Glomerular visceral epithelial cell (primary cell): Measurements from ENCODE around the gene GDF11.

Experiments
- DNase-seq: peaks from one replicate; pipeline ENCODE4 v3.0.0-alpha.2; 2016; ENCODE audit errors: extremely low spot score

Gene GDF11

DNA sequence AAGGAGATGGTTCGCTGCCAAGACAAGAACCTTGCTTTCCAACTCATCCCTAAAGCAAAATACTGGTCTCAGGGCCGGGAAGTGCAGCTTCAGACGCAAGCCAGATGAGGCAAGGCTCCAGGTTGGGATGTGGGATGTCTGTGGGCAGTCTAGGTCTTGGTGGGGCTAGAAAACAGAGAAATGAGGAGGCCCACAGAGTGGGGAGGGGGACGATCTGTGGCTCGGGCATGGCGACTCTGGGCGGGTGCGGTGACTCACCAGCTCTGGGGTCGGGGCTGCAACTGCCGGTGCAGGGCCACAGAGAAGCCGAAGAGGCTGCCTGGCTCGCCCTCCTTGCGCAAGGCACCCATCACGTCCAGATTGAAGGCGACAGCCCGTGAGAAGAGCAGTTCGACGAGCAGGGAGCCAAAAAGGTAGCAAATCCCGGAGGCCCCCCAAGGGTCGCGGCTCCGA is 35.7 kb upstream of the GDF11 start:
- DNase-seq, result no peak

DNA sequence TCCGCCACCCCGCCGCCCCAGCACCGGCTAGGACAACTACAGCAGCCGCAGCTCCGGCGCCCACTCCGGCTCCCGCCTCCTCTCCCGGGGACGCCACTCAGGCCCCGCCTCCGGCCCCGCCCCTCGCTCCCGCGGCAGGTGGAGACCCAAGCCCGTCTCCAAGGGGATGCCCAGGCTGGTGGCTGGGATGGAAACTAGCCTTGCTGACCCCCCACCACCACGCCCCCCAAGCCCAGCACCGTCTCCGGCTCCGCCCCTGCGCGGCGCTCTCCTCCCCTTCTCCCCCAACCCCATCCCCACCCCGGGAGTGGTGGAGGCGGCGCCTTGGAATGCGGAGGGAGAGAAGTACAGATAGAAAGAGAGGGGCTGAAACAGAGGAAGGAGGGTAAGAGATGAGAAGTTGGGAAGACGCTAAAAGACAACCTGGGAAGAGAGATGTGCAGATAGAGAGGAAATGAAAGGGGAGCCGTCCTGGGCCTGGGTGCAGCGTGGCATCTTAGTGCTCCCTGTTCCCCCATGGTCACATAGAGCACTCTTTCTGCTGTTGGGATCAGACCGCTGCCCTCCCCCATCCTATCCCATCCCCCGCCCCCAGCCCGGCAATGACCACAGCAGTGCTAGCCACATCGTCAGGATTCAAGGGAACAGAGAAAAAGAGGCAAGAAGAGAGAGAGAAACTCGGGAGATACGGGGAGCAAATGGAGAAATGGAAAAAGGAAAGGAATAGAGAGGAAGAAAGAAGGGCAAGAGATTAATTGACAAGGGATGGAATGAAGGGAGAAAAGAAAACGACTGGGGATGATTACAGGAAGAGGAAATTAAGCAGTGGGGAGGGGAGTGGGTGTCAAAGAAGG is 34.9 kb upstream of the GDF11 start, which contains the start of gene ITGA7:
TSS of gene ITGA7 (minus strand) at position 64 of the 854 bp plus-strand sequence. CDS start 222 bp downstream, outside the sequence.
- peak; percentile 36 for DNase-seq

DNA sequence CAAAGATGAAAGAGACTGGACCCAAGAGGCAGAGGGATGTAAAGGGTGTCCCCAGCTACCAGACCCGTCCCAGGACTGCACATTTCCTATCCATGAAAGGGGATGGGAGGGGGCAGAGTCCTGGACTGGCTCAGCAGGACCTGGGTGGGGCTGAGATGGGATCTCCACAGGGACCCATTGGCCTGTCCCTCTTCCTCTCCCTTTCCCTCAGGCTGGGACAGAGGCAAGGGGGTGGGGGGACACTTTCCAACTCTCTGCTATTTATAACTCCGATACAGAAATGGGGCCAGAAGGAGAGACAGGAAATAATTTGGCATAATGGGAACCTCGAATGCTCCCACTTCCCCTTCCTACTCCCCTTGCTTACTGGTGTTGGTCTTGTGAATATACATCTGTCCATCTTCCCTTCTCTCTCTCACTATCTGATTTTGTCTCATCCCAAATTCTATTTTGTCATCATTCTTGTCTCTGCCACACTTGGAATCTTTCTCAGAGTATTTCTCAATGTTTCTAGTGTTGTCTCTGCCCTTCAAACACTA is 34.2 kb upstream of the GDF11 start:
- DNase-seq, result no peak

DNA sequence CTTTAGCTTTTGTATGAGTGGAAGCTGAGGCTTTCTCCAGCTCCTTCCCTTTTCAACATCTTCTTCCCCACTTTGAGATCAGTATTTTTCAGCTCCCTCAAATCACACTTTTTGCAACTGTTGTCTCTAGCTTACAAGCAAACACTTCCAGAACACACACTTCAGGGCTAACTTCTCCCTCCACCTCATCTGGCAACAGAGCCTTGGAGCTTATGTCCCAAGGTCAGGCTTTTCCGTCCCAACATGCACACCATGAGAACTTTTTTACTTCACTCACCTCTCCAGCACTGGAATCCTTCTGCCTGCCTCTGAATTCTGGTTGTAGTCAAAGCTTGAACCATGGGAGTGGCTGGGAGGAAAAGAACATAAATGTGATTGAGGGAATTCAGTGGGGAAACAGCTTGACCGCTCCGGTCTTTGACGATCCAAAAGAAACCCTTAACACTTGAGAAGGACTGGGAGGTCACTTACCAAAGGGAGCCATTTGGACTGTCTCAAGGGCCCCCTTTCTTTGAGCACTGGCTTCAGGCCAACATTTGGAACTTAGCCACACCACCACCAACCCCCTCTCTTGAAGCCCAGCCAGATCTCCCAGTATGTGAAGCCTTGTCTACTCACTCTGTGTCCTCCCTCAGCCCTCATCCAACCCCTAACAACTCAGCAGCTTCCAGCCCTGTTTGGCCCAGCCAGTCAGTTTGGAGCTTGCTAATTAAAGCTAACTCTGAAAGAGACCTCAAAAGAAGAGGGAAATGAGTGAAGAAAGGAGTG is 31.0 kb upstream of the GDF11 start:
- DNase-seq, result no peak

DNA sequence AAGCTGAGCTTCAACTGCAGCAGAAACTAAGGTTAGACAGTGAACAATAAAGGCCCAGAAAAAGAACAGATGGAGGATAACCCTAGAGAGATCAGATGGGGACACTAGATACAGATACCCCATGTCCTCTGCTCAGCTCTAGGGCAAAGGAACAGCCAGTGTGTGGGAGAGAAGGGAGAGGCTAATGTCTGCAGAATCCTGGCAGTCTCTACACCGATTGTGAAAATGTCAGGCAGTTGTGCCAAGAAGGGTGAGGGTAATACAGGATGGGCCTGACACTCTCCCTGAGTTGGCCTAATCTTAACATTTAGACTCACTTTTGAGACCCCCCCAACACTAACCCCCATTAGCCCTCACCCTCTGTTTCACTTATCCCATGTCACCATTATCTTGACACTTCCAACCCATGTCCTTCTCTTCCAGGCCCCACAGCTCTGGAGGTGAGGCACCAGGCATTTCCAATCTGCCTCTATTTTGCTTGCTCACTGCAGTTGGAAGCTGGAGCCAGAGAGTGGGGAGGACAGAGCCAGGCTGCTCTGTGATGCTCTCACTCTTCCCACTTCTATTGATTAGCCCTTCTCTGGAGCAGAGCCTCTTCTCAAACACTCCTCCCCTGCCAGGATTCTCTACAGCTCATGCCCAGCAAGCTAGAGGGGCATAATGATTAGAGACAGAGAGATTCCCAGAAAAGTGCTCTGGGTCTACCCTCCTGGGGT is 30.1 kb upstream of the GDF11 start:
- DNase-seq, result no peak

DNA sequence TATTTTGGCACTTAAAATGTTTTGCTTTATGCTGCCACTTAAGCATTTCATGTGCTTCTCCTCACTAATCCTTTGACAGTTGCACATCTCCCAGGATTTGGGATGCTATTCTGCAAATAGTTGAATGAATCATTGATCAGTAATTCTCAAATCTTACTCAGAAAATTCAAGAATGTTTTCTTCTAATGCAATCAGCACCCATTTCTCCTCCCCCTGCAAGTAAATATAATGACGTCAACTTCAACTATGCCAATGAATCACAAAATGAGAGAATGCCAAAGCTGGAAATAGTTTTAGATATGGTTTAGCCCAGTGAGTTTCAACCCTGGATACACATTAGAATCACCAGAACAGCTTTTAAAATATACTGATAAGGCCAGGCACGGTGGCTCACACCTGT is 29.2 kb upstream of the GDF11 start:
- DNase-seq, result no peak

DNA sequence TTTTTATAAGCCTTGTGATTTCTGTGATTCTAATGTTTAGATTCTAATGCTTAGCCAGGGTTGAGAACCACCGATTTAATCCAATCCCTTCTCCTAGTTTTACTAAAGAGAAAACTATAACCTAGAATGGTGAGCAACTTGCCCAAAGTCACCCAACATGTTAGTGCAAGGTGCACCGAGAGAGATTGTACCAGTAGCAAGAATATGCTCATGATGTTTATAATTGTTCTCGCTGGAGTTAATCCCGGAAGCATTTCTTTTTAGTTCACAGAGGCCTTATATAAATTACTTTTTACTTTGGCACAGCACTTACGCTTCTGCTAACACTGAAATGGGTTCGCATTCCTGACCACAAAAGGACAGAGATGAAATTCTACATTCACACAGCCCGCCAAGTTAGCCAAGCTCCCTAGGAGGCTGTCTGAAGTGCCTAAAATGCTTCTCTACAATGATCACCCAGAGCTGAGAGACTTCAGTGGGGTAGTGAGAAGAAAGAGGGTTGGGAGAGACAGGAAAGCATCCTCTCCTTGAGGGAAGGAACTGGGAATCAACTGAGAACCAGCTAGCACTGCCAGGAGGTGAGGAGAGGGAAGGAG is 27.7 kb upstream of the GDF11 start:
- no peak for DNase-seq

DNA sequence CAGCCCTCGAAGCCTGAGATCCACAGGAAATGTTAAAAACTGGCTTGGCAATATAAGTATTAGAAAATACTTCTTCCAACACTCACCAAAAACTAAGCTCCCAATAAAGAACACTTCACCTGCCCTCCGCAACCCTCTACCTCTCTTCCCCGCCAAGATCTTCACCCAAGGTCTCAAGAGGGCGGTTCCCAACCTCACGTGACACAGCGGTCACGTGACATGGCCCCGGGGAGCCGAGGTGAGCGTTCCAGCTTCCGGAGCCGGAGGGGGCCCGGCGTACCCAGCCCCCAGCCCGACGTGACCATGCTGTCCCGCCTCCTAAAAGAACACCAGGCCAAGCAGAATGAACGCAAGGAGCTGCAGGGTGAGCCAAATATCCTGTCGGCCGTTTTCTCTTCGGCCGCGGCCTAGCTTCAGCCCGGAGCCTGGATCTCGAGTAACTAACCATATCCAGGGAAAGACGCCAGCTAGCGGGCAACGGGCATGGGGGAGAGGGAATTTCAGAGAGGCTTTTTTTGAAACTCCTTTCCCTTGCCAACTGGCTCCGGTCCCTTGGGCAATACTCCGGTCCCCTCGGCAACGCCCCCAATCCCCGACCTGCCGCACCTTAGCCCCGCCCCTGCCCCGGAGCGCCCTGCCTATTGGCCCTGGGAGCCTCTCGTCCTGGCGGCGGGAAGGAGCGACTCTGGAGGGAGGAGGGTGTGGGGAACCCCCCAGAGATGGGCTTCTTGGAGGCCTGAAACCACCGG is 26.9 kb upstream of the GDF11 start, which contains the start of gene BLOC1S1:
TSS of gene BLOC1S1 (plus strand) at position 214 of the 749 bp plus-strand sequence. CDS start at position 220, 6 bp downstream.
- DNase-seq, result peak; percentile 92

DNA sequence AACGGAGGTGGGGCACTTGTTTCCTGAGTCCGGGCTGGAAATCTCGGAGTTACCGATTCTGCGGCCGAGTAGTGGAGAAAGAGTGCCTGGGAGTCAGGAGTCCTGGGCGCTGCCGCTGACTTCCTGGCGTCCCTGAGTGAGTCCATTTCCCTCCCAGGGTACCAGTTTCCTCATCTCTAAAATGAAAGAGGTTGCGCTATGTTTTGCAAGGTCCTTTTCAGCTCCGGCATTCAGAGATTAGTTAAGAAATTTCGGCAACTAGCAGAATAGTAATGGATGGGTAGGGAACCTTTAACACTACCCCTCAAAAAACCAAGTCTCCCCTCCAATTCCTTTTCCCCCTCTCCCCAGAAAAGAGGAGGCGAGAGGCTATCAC is 26.4 kb upstream of the GDF11 start:
- no peak for DNase-seq

DNA sequence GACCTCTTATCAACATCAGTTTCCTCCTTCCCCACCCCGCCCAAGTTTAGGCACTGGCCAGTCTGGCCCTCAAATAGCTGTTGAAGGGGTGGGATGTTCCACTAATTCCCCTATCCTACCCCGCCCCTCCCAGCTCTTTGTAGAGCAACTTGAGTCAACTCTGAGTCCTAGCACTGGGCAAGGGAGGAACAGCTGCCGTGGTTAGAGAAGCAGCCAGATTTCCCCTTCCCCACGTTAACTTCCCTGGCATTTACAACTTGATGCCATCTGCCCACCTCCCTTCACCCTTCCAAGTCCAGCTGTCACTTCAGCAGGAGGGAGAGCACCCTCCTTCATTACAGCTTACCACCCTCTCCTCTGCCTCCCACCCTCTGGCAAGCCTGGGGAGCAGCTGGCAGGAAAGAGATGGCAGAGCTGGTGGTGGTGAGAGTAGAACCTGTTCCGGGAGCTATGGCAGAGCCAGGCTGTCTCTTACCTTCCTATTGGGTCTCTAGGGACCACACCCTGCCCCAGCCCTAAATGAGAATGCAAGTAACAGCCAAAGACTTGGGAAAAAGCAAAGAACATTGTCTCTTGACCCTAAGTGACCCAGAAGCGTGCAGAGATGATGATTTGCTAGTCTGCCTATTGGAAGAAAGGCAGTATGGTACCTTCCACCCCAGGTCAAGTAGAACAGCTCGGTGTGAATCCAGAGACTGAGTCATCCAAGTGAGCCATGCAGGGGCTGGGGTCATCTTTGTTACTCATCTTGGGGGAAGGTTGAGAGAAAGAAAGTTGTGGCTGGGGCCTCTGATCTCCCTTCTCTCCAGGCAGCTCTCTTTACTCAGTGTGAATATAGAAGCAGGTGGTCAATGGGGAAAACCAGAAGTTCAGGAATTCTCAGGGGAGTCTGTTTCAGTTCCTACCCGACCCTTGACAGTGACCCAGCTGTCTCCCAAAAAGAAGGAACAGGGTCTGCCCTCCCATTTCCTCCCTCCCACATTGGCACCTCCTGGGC is 25.6 kb upstream of the GDF11 start:
- peak; percentile 66 for DNase-seq

DNA sequence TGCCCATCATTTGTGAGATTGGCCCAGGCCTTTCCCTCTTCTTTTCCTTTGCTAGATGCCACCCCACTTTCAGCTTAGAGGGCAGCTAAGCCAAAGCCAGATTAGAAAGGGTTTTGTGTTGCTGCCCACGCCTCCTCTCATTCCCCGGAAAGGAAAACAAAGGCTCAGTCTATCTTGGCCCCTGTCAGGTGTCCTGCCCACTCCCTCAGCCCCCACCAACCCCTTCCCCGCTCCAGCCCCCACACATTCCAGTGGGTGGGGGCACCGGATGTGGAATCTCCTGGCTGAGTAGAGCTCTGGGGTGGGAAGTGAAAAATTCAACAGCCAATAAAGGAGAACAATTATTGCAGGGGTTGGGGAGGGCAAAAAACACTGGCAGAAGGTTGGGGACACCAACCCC is 24.9 kb upstream of the GDF11 start:
- DNase-seq, result peak; percentile 48

DNA sequence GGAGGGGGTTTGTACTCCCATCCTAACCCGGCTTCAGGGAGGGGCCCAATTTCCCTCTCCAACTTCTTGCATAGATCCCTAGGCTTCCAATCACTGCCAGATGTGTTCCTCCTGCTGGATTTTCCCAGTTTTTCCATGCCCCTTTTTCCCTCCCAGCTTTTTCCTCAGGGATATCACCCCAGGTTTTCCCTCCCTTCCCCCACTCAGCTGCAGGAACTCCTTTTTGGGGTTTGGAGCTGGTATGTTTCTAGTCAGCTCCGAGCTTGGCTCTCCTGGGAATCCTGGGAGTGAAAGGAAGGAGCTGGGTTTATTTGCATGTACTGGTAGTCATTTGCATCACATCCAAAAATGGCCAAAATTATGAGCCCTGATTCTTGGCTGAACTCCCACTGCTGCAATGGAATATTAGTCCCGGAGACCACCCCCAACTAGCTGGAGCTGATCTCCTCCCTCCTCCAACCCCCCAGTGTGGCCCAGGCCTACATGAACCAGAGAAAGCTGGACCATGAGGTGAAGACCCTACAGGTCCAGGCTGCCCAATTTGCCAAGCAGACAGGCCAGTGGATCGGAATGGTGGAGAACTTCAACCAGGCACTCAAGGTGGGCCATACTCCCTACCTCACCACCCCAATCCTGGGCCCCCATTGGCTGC is 24.2 kb upstream of the GDF11 start:
- no peak for DNase-seq

DNA sequence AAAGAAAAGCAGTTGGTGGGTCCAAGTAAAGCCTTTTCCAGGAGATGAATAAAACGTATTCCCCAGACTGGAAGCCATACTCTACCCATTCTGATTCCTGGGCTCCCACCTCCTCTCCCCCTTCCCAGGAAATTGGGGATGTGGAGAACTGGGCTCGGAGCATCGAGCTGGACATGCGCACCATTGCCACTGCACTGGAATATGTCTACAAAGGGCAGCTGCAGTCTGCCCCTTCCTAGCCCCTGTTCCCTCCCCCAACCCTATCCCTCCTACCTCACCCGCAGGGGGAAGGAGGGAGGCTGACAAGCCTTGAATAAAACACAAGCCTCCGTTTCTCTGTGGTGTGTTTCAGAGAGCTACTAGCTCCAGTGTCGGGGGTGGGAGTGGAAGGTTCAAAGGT is 23.6 kb upstream of the GDF11 start:
- no peak for DNase-seq

DNA sequence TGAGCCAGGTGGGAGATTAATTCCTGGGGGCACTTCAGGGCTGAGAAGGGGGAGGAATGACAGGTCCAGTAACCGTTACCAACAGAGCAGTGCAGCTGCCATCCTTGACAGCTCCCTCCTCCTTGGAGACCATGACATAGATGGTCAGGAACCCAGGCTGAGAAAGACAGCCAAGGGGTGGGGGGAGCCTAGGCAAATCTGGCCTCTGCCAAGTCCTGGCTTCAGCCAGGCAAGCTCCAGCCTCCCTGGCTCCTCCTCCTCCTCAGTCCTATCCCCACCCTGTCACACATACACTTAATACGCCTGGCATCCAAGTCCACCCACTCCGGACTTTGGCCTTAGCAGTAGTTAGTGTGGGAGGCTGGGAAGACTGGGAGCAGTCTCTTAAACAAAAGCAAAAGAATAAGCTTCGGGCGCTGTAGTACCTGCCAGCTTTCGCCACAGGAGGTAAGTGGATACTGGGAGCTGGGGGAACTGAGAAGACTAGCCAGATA is 22.8 kb upstream of the GDF11 start, which contains the start of gene RDH5:
TSS of gene RDH5 (plus strand) at position 323 of the 494 bp plus-strand sequence. CDS start 792 bp downstream, outside the sequence.
- DNase-seq, result peak; percentile 63

DNA sequence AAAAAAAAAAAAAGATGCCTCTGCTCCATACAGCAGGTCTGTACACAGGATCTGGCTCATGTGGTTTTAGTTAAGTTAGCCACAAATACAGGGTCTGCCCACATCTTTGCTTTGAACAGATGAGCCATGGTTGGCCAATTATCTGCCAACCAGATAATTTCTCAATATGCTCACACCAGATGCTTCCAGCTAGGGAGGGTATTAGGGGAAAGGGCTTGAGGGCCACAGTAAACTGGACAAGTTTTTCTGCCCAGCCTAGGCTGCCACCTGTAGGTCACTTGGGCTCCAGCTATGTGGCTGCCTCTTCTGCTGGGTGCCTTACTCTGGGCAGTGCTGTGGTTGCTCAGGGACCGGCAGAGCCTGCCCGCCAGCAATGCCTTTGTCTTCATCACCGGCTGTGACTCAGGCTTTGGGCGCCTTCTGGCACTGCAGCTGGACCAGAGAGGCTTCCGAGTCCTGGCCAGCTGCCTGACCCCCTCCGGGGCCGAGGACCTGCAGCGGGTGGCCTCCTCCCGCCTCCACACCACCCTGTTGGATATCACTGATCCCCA is 22.0 kb upstream of the GDF11 start:
- peak; percentile 97 for DNase-seq

DNA sequence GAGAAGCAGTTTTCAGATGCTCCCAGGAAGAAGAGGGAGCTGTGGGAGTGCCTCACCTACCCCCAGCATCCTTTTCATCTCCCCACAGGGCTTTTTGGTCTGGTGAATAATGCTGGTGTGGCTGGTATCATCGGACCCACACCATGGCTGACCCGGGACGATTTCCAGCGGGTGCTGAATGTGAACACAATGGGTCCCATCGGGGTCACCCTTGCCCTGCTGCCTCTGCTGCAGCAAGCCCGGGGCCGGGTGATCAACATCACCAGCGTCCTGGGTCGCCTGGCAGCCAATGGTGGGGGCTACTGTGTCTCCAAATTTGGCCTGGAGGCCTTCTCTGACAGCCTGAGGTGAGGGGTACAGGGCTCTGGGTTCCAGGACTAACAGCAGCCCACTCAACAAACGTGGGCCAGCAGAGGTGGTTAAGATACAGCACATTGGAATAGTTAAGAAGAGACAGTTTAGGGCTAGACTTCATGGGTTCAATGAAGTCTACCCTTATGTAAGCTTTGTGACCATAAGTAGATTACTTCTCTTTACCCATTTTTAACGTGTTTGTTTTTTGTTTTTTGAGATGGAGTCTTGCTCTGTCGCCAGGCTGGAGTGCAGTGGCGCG is 21.2 kb upstream of the GDF11 start:
- DNase-seq, result no peak

DNA sequence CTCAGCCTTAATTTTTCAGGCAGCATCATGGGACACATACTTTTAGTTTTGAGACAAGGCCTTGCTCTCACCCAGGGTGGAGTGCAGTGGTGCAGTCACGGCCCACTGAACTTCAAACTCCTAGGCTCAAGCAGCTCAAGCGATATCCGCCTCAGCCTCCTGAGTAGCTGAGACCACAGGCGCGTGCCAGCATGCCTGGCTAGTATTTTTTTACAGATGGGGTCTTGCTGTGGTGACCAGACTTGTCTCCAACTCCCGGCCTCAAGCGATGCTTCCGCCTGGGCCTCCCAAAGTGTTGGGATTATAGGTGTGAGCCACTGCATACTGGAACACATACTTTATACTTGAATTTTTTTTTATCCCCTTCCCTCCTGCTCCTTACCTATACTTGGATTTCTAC is 20.0 kb upstream of the GDF11 start:
- DNase-seq, result peak; percentile 81
